MM.1S (cell line): Measurements from ENCODE around the gene CFD.

Experiments used
- EZH2 ChIP-seq: fragments of 300-600 bp; sonication (generic); optimal IDR thresholded peaks from 2 replicates; pipeline ENCODE3; 2017; ENCODE audit warnings: low read depth, mild to moderate bottlenecking, antibody characterized with exemption, low read length, mixed read lengths
- EZH2phosphoT487 ChIP-seq: fragments of 300-600 bp; sonication (generic); IDR thresholded peaks from 2 replicates; pipeline ENCODE4 v1.6.1; 2018; ENCODE audit warnings: antibody characterized with exemption, low read length
- TF ChIP-seq, protein P1 (sequence below): fragments of 300-600 bp; sonication (generic); IDR thresholded peaks from 2 replicates; pipeline ENCODE4 v1.5.1; 2016; ENCODE audit warnings: antibody characterized with exemption, low read length, mixed read lengths

DNA sequence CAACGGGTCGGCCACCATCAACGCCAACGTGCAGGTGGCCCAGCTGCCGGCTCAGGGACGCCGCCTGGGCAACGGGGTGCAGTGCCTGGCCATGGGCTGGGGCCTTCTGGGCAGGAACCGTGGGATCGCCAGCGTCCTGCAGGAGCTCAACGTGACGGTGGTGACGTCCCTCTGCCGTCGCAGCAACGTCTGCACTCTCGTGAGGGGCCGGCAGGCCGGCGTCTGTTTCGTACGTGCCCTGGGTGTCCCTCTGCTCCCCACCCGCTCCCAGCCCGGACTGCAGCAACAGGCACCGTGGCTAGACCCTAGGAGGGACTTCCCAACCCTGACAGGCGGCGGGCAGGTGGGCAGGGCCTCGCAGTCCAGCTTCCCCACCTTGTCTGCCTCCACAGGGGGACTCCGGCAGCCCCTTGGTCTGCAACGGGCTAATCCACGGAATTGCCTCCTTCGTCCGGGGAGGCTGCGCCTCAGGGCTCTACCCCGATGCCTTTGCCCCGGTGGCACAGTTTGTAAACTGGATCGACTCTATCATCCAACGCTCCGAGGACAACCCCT is 3.8 kb upstream of the CFD start:
- TF ChIP-seq, protein P1, sequence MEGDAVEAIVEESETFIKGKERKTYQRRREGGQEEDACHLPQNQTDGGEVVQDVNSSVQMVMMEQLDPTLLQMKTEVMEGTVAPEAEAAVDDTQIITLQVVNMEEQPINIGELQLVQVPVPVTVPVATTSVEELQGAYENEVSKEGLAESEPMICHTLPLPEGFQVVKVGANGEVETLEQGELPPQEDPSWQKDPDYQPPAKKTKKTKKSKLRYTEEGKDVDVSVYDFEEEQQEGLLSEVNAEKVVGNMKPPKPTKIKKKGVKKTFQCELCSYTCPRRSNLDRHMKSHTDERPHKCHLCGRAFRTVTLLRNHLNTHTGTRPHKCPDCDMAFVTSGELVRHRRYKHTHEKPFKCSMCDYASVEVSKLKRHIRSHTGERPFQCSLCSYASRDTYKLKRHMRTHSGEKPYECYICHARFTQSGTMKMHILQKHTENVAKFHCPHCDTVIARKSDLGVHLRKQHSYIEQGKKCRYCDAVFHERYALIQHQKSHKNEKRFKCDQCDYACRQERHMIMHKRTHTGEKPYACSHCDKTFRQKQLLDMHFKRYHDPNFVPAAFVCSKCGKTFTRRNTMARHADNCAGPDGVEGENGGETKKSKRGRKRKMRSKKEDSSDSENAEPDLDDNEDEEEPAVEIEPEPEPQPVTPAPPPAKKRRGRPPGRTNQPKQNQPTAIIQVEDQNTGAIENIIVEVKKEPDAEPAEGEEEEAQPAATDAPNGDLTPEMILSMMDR: no peak
- no peak for TF ChIP-seq EZH2
- no peak for TF ChIP-seq EZH2phosphoT487
